Stimulated activated CD4-positive, alpha-beta T cell treated with anti-CD3 and anti-CD28 coated beads, Interleukin-2, amount 100 ng/mL, for 4 hours (primary cell): ENCODE data around the gene LSM14A.

Experiments
- DNase-seq: peaks from one replicate; pipeline ENCODE4 v3.0.0-alpha.2; 2020; ENCODE audit warnings: low read depth

Gene LSM14A

DNA sequence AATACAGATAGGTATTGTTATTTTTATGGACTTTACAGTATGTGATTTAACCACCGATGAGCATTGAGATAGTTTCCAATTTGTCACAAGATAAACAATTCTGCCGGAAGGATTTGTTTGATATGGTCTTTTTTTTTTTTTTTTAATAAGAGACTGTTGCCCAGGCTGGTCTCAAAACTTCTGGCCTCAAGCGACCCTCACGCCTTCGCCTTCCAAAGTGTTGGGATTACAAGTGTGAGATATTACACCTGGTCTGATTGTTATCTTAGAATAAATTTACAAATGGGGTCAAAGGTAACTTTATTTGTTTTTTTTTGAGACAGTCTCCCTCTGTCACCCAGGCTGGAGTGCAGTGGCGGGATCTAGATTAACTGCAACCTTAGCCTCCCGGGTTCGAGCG lies 83.2 kb downstream of the LSM14A start:
- DNase-seq, result no peak

DNA sequence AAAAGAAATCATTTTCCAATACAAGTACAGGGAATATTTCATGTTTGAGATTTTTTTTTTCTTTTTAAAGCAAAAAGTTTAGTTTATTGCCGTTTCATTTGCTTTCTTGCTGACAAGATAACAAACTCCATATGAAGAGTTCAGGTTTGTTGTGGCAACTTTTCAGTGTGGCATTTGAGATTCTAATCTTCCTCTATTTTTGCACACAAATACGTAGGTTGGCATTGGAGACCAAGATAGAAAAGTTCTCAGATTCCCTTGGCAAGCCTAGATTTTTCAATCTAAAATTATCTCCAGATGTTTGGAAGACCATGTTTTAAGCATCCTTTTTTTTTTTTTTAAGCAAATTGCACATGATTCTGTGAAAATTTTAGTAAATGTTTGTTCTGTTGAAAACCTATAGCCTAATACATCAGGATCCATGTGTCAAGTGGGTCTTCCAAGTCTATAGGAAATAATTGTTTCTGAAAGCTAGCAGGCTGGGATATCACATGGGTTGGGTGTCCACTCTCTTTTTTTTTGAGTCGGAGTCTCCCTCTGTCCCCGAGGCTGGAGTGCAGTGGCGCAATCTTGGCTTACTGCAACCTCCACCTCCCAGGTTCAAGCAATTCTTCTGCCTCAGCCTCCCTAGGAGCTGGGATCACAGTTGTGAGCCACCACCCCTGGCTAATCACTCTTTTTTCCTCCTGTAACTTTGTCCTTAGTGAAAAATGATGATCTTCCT lies 84.7 kb downstream of the LSM14A start:
- no peak for DNase-seq

DNA sequence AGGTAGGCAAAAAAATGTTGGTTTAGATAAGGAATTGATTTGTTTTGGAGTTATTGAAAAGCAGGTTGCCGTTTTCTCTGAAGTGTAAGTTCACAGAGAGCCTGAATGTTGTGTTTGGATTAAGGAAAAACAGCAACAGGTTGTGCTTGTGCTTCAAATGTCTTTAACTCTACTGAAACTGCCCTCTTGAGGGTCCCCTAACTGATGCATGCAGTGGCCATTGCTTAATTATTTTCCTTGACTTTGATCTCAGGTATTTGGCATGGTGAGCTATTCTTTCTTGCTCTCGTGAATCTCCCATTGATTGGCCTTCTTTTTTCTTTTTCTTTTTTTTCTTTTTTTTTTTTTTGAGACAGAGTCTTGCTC lies 85.2 kb downstream of the LSM14A start:
- no peak for DNase-seq

DNA sequence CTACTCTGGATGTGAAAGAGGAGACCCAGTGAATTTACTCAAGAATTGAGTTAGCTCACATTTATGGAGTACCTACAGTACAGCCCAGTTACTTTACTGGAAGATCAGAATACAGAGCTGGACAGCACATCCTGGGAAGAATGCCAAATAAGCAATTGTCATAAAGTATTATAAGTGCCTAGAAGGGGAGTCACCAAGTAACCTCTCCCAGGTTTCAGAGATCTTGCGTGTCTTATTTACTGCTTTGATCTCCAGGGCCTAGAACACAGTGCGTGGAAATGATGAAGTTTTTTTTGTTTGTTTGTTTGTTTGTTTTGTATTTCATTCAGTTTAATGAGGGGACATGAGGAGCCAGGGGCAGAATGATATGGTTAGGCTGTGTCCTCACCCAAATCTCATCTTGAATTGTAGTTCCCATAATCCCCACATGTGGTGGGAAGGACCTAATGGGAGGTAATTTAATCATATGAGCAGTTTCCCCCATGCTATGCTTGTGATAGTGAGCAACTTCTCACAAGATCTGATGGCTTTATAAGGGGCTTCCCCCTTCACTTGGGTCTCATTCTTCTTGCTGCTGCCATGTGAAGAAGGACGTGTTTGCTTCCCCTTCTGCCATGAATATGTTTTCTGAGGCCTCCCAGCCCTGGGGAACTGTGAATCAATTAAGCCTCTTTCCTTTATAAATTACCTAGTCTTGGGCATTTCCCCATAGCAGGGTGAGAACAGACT lies 87.2 kb downstream of the LSM14A start:
- no peak for DNase-seq

DNA sequence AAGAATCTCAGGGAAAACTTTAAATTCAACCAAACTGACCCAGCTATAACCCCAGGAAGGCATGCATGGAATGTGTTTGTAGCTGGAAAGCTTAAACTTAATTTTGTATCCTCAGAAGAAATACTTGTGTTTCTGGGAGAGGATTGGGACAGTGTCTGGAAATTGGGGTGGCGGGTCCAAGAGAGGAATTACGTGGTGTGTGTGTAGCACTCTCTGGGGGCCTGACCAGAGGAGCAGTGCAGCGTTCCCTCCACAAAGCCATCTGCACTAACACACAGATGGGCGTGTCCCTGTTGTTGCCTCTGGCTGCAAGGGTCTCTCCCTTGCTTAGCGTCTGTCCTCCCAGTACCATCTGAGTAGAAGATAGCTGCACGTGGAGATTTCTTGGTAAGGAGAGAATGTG lies 88.5 kb downstream of the LSM14A start:
- DNase-seq, result no peak

DNA sequence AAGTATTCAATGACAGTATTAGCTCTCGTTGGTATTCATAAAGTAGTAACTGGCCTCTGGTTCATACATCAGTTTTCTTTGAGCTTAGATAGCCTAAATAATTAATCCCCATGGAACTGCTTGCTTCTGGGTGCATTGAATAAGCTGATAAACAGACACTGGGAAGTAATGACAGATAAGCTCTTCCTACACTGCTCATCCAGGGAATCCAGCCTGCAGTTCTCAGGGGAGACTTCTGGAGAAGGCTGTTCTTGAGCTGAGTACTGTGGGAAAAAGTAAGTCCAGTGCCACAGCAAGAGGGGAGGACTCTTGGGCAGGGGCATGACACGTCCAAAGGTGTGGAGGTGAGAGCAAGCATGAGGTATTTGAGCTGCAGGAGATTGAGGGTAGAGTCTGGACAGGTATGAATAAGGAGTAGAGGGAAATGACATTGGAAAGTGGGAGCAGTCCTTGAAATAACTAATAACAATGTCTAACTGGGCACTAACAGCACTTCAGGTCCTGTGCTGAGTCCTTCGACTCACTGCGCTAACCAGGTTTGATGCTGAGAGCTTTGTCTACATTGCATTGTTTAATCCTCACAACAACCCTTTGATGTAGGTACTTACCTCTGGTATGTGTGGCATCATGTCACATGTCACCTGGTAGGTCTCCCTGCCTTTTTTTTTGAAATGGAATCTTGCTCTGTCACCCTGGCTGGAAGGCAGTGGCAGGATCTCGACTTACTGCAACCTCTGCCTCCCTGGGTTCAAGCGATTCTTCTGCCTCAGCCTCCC lies 89.2 kb downstream of the LSM14A start:
- no peak for DNase-seq

DNA sequence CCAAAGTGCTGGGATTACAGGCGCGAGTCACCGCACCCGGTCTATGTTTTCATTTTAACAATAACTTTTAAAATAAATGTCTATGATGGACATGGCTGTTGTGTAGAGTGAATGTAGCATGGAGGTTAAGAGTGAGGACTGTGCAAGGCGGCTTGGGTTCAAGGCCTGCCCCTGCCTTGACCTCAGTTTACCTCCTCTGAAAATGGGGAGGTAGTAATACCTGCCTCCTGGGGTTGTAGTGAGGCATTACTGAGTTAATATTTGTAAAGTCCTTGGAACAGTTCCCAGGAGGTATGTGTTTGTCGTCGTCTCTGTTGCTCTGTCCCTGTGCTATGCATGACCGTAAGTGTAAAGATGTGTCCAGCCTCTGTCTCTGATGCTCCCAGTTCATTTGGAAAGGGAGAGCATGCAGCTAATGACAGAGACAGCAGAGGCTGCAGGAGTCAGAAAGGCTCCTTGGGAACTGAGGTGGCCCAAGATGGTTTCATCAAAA lies 91.5 kb downstream of the LSM14A start:
- no peak for DNase-seq

DNA sequence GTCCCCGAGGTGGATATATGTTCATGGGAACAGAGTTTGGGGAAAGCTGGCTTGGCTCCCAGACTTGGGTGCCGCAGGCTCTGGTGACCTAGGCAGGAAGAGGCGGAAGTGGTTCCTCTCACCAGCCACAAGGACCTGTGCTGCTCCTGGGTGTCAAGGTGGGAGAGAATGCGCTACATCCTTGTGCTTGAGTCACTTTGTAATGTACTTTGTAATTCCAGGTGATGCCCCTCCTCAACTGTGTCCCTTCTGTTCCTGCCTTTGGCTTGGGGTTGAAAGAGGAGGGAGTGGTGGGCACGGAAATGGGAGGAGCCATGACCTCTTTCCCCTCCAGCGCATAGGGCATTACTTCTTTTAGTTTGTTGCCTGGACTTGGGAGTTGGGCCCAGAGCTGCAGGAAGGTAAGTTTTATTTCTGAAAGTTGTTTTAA lies 92.9 kb downstream of the LSM14A start:
- DNase-seq, result no peak

DNA sequence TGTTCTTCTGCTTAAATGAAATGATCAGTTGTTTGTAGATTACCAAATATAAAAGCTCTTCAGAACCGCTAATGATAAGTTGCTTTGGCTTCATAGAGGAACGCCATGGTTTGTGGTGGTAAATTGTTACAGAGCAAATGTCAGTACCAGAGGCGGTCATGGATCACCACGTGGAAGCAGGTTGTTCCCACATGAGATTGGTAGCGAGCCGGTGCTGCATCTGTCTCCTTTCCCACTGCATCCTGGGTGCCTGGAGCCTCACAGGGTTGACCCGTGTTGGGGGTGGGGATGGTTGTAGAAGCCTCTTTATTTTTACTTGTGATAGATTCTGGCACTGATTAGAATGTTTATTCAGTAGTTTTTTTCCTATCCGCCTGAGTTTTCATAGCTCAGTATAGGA lies 96.8 kb downstream of the LSM14A start:
- no peak for DNase-seq

DNA sequence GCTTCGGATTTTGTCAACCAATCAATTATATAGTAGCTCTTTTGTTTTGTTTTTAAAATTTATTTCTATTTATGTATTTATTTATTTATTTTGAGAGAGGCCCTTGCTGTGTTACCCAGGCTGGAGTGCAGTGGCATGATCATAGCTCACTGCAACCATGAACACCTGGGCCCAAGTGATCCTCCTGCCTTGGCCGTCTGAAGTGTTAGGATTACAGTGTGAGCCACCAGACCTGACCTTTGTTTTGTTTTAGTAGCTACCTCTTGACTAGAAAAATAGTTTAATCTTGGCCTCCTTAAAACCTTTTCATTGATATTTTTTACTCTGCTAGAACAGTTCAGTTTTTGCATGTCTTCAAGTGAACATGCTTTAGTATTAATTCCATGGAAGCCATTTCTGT lies 97.2 kb downstream of the LSM14A start:
- no peak for DNase-seq

DNA sequence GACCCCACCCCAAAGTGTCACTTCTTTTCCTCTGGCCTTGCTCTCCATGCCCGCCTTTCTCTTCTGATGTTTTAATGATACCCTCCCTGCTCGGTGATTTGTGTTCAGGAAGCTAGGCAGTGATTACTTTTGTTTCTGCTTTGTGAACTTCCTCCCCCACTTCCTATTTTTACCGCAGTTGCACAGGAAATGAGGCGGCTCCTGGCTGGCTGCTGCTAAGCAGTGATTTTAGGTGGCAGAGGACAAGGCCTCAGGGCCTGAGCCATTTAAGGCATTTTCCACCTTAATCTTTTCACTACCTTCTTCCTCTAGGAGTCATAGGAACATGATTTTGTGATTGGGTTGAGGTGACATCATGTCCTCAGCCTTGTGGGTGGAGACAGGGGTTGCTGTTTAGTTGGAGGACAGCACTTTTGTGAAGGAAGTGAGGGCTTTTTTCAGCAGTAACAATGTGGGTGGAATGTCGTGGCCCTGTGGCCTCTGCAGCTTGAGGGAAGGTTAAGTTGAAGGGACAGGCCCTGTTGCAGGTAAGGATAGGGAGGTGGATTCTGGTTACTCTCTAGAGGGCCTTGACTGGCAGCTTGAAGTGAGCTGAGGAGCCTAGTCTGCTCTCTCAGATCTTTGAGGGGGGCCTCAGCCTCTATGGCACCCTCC lies 97.8 kb downstream of the LSM14A start:
- peak; percentile 52 for DNase-seq

DNA sequence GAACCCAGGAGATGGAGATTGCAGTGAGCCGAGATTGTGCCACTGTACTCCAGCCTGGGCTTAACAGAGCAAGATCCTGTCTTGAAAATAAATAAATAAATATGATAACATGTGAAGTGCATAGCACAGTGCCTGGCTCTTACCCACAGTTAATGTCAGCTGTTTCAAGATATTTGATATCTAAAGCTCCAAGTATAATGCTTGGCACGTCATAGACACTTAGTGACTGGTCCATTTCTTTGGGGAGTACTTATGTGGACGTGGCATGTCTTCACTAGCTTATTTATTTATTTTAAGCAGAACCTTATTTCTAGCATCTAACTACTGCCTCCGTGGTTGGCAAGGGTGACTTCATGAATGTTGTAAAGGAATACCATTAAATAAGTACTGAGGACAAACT lies 100.8 kb downstream of the LSM14A start:
- DNase-seq, result no peak

DNA sequence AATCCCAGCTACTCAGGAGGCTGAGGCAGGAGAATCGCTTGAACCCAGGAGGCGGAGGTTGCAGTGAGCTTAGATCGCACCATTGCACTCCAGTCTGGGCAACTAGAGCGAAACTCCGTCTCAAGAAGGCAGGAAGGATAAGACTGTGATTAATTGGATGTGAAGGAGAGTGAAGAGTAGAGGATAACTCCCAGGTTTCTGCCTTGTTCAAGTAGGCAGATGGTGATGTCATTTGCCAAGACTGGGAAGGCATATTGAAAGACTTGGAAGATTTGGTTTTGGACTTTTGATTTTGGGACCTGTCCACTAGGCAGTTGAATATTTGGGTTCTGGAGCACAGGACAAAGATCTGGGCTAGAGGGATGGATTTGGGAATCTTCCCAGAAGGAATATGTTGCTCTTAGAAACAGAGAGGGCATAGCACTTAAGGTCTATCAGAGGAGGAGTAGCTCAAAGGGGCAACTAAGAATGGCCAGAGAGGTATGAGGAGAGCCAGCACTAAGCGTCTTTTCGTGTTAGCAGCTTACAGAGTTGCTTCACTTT lies 102.1 kb downstream of the LSM14A start:
- no peak for DNase-seq

DNA sequence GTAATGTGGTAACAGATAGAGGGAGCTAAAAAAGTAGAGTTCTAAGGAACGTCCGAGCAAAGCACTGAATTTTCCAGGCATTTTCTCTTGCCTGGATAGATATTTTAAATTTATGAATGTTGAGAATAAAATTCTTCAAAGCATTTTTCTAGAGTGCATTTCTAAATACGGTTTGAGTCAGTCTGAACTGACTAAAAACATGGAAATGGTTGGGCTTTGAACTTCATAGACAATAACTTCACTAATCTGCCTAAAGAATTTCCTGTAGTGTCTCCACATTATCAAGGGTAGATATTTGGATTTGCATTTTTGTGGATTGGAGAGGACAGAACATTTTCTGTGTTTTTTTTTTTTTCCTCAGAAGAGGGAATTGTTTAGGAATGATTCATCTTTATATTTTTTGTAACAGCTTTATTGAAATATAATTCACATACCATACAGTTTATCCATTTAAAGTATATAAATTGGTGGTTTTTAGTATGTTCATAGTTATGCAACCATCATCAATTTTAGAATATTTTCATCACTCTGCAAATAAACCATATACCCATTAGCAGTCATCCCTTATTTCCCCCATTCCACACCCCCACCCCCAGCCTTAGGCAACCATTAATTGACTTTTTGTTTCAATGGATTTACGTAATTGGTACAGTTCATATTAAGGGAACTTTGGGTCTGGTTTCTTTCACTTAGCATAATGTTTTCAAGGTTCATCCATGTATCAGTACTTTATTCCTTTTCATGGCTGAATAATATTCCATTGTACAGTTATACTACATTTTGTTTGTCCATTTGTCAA lies 102.7 kb downstream of the LSM14A start:
- DNase-seq, result no peak

DNA sequence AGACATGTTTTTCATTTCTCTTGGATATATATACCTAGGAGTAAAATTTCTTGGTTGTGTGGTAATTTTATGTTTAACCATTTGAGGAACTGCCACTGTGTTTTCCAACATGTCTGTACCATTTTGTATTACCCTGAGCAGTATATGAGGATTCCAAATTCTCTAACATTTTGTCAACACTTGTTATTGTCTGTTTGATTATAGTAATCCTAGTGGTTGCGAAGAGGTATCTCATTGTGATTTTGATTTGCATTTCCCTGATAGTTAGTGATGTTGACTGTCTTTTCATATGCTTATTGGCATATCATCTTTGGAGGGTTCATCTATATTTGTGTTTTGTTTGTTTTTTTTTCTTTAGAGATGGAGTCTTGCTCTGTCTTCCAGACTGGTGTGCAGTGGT lies 103.4 kb downstream of the LSM14A start:
- DNase-seq, result no peak

DNA sequence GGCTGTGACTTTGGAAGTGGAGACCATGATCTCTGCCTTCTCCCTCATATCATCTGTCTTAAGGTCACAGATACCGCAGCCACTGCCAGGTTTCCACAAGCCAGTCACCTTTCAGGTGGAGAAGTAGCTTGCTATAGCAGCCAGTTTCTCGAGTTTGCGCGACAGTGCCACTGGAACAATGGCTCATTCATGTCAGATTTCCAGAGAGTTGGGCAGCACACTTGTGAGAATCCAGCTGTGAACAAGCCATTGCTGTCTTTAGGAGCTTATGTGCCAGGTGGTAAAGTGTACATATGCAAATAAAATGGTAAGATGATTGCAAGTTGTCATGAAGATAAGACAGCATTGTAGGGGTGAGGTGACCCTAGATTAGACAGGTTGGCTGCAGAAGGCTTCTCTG lies 104.3 kb downstream of the LSM14A start:
- DNase-seq, result no peak

DNA sequence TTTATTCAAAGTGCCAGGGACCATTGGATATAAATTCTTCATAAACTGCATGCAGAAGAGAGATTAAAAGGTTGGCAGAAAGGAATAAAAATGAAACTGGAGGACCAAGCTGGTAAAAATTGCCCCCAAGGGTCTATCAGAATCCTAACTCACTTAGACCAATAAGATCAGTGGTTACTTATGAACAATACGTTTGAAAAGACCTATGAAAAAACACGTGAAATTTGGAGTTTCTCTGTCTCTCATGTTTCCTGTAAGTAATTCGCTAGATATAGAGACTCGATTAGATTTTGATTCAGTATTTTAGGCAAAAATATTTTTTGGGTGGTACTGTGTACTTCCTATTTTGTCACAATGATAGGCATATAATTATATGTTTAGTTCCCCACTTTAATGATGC lies 104.9 kb downstream of the LSM14A start:
- DNase-seq, result no peak

DNA sequence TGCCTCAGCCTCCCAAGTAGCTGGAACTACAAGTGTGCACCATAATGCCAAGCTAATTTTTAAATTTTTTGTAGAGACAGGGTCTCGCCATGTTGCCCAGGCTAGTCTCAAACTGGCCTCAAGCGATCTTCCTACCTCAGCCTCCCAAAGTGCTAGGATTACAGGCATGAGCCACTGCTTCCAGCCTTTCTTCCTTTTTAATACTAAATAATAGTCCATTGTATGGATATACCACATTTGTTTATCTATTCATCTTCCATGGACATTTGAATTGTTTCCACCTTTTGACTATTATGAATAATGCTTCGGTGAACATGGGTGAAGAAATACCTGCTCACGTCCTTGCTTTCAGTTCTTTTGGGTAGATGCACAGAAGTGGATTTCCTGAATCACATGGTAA lies 106.5 kb downstream of the LSM14A start:
- DNase-seq, result no peak
